GM23248 (cell line): ENCODE measurements around the gene NHLRC1. TPM values are rescaled to one million over a fixed set of nuclear protein-coding genes. Genes with fewer than 3 reads are reported as not detected.

Experiments used
- DNase-seq: peaks from one replicate; pipeline ENCODE4 v3.0.0-alpha.2; 2015
- H2AFZ ChIP-seq: fragments of 200-600 bp; sonication (generic); 2 replicates; pipeline ENCODE4 v1.6.1; 2016; ENCODE audit warnings: antibody characterized with exemption
- H3F3A ChIP-seq: fragments of 200-600 bp; sonication (generic); 2 replicates; pipeline ENCODE4 v1.6.1; 2016; ENCODE audit warnings: mild to moderate bottlenecking, antibody characterized with exemption, mixed run types; ENCODE audit not compliant: insufficient read depth
- H3K27ac ChIP-seq: fragments of 200-600 bp; sonication (generic); 2 replicates; pipeline ENCODE4 v1.5.1; 2016; ENCODE audit warnings: mild to moderate bottlenecking
- H3K27me3 ChIP-seq: fragments of 200-600 bp; sonication (generic); replicated peaks from 2 replicates; pipeline ENCODE4 v1.6.1; 2016; ENCODE audit warnings: mild to moderate bottlenecking; ENCODE audit not compliant: insufficient read depth
- H3K36me3 ChIP-seq: fragments of 200-600 bp; sonication (generic); 2 replicates; pipeline ENCODE4 v1.6.1; 2016; ENCODE audit warnings: low read depth, mild to moderate bottlenecking
- H3K4me1 ChIP-seq: fragments of 200-600 bp; sonication (generic); 2 replicates; pipeline ENCODE4 v1.6.1; 2016; ENCODE audit warnings: mild to moderate bottlenecking; ENCODE audit not compliant: insufficient read depth
- H3K4me2 ChIP-seq: fragments of 200-600 bp; sonication (generic); one replicate; pipeline ENCODE4 v1.6.1; 2016; ENCODE audit warnings: mild to moderate bottlenecking; ENCODE audit not compliant: unreplicated experiment
- H3K4me3 ChIP-seq: fragments of 200-600 bp; sonication (generic); 2 replicates; pipeline ENCODE4 v1.5.1; 2016; ENCODE audit warnings: mild to moderate bottlenecking
- H3K79me2 ChIP-seq: fragments of 200-600 bp; sonication (generic); 2 replicates; pipeline ENCODE4 v1.6.1; 2016; ENCODE audit warnings: mild to moderate bottlenecking; ENCODE audit not compliant: insufficient read depth
- H3K9ac ChIP-seq: fragments of 200-600 bp; sonication (generic); 2 replicates; pipeline ENCODE4 v1.6.1; 2016; ENCODE audit warnings: mild to moderate bottlenecking
- H3K9me2 ChIP-seq: fragments of 200-600 bp; sonication (generic); 2 replicates; pipeline ENCODE4 v1.6.1; 2016; ENCODE audit warnings: mixed run types, mild to moderate bottlenecking, moderate library complexity; ENCODE audit not compliant: insufficient read depth
- H3K9me3 ChIP-seq: fragments of 200-600 bp; sonication (generic); one replicate; pipeline ENCODE4 v1.6.1; 2017; ENCODE audit warnings: low read depth
- H4K20me1 ChIP-seq: fragments of 200-600 bp; sonication (generic); 2 replicates; pipeline ENCODE4 v1.6.0; 2016; ENCODE audit not compliant: insufficient read depth
- EZH2 ChIP-seq: fragments of 200-600 bp; sonication (generic); IDR thresholded peaks from 2 replicates; pipeline ENCODE4 v1.6.1; 2018; ENCODE audit warnings: antibody characterized with exemption, mild to moderate bottlenecking; ENCODE audit not compliant: insufficient read depth, poor library complexity, severe bottlenecking
- EZH2phosphoT487 ChIP-seq: fragments of 200-600 bp; sonication (generic); IDR thresholded peaks from 2 replicates; pipeline ENCODE4 v1.6.1; 2018; ENCODE audit warnings: antibody characterized with exemption, moderate library complexity, mild to moderate bottlenecking, low read depth; ENCODE audit not compliant: insufficient read depth
- WGBS, 2 experiments: methylation state at CpG; one replicate each; pipeline ENCODE4 v1.1.6; 2015 to 2017; ENCODE audit warnings: low lambda C conversion rate in 2 of 2, low coverage in 1 of 2; ENCODE audit errors: missing lambda C conversion rate in 2 of 2; 5-methylcytosine and 5-hydroxymethylcytosine counted together
- in situ Hi-C: fragments of 300-500 bp; cut with MboI; formaldehyde crosslinking; loops from 2 replicates; pipeline ENCODE4 v1.15.0; 2020
- polyA plus RNA-seq: library from polyadenylated mRNA; unstranded; fragments of >200 nt; fragmentation: Nextera tagmentation; extraction: Ambion mirVana; gene quantifications from 2 replicates; pipeline ENCODE4 v1.2.1, GENCODE V29; 2016
- total RNA-seq: library from RNA; depleted of rRNA; stranded (reverse); fragments of >200 nt; shearing (Covaris generic); gene quantifications from 2 replicates; pipeline ENCODE4 v1.2.3, GENCODE V29; 2014

Gene NHLRC1
- total and polyA plus RNA-seq, 2 experiments from 2014 or later = 2.5 to 3.1 TPM

DNA sequence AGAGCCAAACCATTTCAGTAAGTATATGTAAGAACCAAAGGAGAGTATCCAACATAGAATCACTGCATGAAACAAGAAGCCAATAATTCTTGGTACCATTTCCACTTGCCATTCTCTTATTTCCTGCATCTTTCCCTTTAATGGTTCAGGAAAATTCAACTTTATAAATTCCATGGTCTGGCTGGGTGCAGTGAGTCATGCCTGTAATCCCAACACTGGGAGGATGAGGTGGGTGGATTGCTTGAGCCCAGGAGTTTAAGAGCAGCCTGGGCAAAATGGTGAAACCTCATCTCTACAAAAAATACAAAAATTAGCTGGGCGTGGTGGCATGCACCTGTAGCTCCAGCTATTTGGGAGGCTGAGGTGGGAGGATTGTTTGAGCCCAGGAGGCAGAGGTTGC, 21.2 kb downstream of the NHLRC1 start:
- Histone ChIP-seq H3K79me2 (no peaks in the 10 kb centered on the region), H3K27me3 (no peaks in the 10 kb centered on the region), H3K4me3 (no peak overlapping the region), H4K20me1 (no peaks in the 10 kb centered on the region), H3K27ac (no peak overlapping the region), H3K4me2 (no peak overlapping the region), H3K9me2 (no peaks in the 10 kb centered on the region), H3K9me3 (no peaks in the 10 kb centered on the region), H3K4me1 (peaks cover 9% of the 10 kb centered on the region), H3K36me3 (no peaks in the 10 kb centered on the region), H2AFZ (no peak overlapping the region), H3F3A (no peaks in the 10 kb centered on the region), H3K9ac (no peak overlapping the region)
- in situ Hi-C loops = no loop called here
- TF ChIP-seq EZH2phosphoT487 (no peak), EZH2 (no peak)
- DNase-seq = peak; percentile 62
- WGBS, 2 experiments = 56 to 59% methylated on average over 1 of the region's 1 CpG

- Histone ChIP-seq H3K4me1 (peaks cover 9% of the 10 kb centered on the region), H3F3A (no peaks in the 10 kb centered on the region), H3K4me2 (no peak overlapping the region), H3K9ac (no peak overlapping the region), H3K79me2 (no peaks in the 10 kb centered on the region), H3K27ac (no peak overlapping the region), H3K36me3 (no peaks in the 10 kb centered on the region), H4K20me1 (no peaks in the 10 kb centered on the region), H3K9me3 (no peaks in the 10 kb centered on the region), H3K4me3 (no peak overlapping the region), H2AFZ (no peak overlapping the region), H3K27me3 (no peaks in the 10 kb centered on the region), H3K9me2 (no peaks in the 10 kb centered on the region)
- no peak for TF ChIP-seq EZH2
- TF ChIP-seq EZH2phosphoT487 = no peak
- no peak for DNase-seq
- in situ Hi-C loops = no loop called here
- 93 to 95% methylated on average over 3 of the region's 3 CpGs for WGBS, 2 experiments
Measured at GRCh38 chr6:18100296-18100695, 22.2 kb downstream of the NHLRC1 start.

DNA sequence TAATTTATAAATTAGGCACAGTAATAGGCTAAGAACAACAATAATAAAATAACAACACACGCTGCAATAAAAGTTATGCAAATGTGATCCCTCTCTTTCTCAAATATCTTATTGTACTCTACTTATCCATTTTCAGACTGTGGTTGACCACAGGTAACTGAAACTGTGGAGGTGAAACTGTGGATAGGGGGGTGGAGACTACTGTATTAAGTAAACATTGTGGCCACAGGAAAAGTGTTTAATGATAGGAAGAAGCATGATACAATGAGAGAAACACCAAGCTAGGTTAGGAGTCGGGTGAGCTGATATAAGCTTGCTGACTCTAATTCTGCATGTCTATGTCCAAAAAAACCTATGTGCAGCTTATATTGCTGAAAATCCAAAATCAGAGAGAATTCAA, 23.0 kb downstream of the NHLRC1 start:
- no peaks in the 10 kb centered on the region for H3K27me3 ChIP-seq
- no peaks in the 10 kb centered on the region for H3K79me2 ChIP-seq
- no peak overlapping the region for H3K27ac ChIP-seq
- H3F3A ChIP-seq = no peaks in the 10 kb centered on the region
- no peaks in the 10 kb centered on the region for H3K36me3 ChIP-seq
- no peaks in the 10 kb centered on the region for H3K9me3 ChIP-seq
- no peak overlapping the region for H2AFZ ChIP-seq
- TF ChIP-seq EZH2phosphoT487 (no peak), EZH2 (no peak)
- H3K4me3 ChIP-seq = no peak overlapping the region
- in situ Hi-C loops = no loop called here
- H3K9ac ChIP-seq = no peak overlapping the region
- H3K9me2 ChIP-seq = no peaks in the 10 kb centered on the region
- no peak overlapping the region for H3K4me2 ChIP-seq
- DNase-seq = no peak
- H4K20me1 ChIP-seq = no peaks in the 10 kb centered on the region
- WGBS, 2 experiments = 90 to 96% methylated on average over 2 of the region's 2 CpGs
- peaks cover 9% of the 10 kb centered on the region for H3K4me1 ChIP-seq

DNA sequence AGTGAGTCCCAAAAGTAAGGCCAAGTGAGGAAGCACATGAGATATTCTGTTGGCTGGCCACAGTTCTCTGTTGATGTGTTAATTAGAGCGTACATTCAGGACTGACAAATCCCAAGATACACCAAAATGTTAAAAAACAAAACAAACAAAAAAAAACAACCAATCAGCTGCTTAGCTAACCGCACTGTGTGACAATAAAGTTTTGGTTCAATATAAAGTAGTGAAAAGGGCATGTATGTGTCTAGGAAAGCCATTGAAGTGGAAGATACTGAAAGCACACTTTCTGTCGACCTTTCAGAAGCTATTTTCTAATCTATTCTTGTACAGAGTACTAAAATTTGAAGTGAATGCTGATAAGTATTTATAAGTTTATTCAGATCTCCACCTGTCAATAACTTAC, 26.1 kb downstream of the NHLRC1 start:
- Histone ChIP-seq H3K79me2 (no peaks in the 10 kb centered on the region), H3K4me2 (no peak overlapping the region), H3K4me1 (peaks cover 5% of the 10 kb centered on the region), H4K20me1 (no peaks in the 10 kb centered on the region), H3K9me2 (no peaks in the 10 kb centered on the region), H3F3A (no peaks in the 10 kb centered on the region), H3K36me3 (no peaks in the 10 kb centered on the region), H3K9me3 (no peaks in the 10 kb centered on the region), H3K4me3 (no peak overlapping the region), H3K27me3 (no peaks in the 10 kb centered on the region), H3K9ac (no peak overlapping the region), H2AFZ (no peak overlapping the region), H3K27ac (no peak overlapping the region)
- no peak for DNase-seq
- in situ Hi-C loops = no loop called here
- TF ChIP-seq EZH2phosphoT487 (no peak), EZH2 (no peak)
- 70 to 76% methylated on average over 3 of the region's 3 CpGs for WGBS, 2 experiments

- Histone ChIP-seq H2AFZ (no peak overlapping the region), H3K4me1 (no peaks in the 10 kb centered on the region), H4K20me1 (no peaks in the 10 kb centered on the region), H3K27me3 (no peaks in the 10 kb centered on the region), H3K79me2 (no peaks in the 10 kb centered on the region), H3K4me3 (no peak overlapping the region), H3K9ac (no peak overlapping the region), H3K9me3 (no peaks in the 10 kb centered on the region), H3K36me3 (no peaks in the 10 kb centered on the region), H3K27ac (no peak overlapping the region), H3K4me2 (no peak overlapping the region), H3F3A (no peaks in the 10 kb centered on the region), H3K9me2 (no peaks in the 10 kb centered on the region)
- WGBS, 2 experiments = 42 to 64% methylated on average over 1 of the region's 1 CpG
- in situ Hi-C loops = no loop called here
- no peak for DNase-seq
- TF ChIP-seq EZH2phosphoT487 (no peak), EZH2 (no peak)
Measured at GRCh38 chr6:18091382-18091781, 31.1 kb downstream of the NHLRC1 start.
